ENCODE results near the gene RDH16. TPM values are rescaled to one million over a fixed set of nuclear protein-coding genes. Genes with fewer than 3 reads are reported as not detected.
"Not testable (repeated sequence)": the region's sequence is repeated elsewhere in the genome, so short reads cannot be mapped to it uniquely, and the experiment has no call there.

The RDH16 gene
- polyA plus RNA-seq, 1 experiment = 0.06 TPM

DNA sequence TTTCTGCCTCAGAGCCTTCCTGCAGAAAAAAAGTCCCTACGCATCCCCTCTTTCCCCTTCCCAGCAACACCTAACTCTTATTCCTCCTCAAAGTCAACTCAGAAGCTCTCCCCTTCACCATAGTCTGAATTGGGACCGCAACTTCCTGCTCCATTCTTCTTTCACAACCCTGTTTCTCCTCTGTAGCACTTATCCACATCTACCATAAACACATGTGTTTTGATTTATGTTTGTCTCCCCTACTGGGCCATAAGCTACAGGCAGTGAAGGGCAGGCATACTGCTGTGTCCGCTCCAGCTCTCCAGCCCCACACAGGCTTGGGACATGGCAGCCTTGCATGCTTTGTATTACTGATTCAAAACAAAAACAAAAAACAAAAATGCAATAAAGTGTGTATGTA lies 29.1 kb downstream of the RDH16 start:
- DNase-seq (ENCODE audit: low read depth, low spot score) = no peak
- TF ChIP-seq, protein P1, sequence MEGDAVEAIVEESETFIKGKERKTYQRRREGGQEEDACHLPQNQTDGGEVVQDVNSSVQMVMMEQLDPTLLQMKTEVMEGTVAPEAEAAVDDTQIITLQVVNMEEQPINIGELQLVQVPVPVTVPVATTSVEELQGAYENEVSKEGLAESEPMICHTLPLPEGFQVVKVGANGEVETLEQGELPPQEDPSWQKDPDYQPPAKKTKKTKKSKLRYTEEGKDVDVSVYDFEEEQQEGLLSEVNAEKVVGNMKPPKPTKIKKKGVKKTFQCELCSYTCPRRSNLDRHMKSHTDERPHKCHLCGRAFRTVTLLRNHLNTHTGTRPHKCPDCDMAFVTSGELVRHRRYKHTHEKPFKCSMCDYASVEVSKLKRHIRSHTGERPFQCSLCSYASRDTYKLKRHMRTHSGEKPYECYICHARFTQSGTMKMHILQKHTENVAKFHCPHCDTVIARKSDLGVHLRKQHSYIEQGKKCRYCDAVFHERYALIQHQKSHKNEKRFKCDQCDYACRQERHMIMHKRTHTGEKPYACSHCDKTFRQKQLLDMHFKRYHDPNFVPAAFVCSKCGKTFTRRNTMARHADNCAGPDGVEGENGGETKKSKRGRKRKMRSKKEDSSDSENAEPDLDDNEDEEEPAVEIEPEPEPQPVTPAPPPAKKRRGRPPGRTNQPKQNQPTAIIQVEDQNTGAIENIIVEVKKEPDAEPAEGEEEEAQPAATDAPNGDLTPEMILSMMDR (IDR thresholded peaks at IDR 0.05; ENCODE audit: low read depth, low read length) = no peak
- Histone ChIP-seq H3K27me3 (ENCODE audit: control insufficient read depth, insufficient read depth, low read length) (peaks cover 26% of the 10 kb centered on the region), H3K4me3 (ENCODE audit: low read depth, low read length) (no peak overlapping the region), H3K9me3 (ENCODE audit: control insufficient read depth, insufficient read depth, low read length) (no peaks in the 10 kb centered on the region), H3K27ac (ENCODE audit: low read depth, low read length) (no peak overlapping the region)
- ChIA-PET POLR2A (interaction anchor here (0.7 kb wide), 1 partner anchor 166 kb away, joined by 3 read pairs; no protein-coding TSS in a partner anchor), CTCF (no interaction called here)

GRCh38 chr12:56927281-56927680 lies 30.1 kb downstream of the RDH16 start:
- no peak for DNase-seq (ENCODE audit: low read depth, low spot score)
- Histone ChIP-seq H3K27ac (ENCODE audit: low read depth, low read length) (no peak overlapping the region), H3K27me3 (ENCODE audit: control insufficient read depth, insufficient read depth, low read length) (peaks cover 26% of the 10 kb centered on the region), H3K4me3 (ENCODE audit: low read depth, low read length) (no peak overlapping the region), H3K9me3 (ENCODE audit: control insufficient read depth, insufficient read depth, low read length) (no peaks in the 10 kb centered on the region)
- ChIA-PET POLR2A (no interaction called here), CTCF (no interaction called here)
- TF ChIP-seq, protein P1 (IDR thresholded peaks at IDR 0.05; ENCODE audit: low read depth, low read length) = no peak

- H3K27me3 ChIP-seq (ENCODE audit: control insufficient read depth, insufficient read depth, low read length) = peaks cover 11% of the 10 kb centered on the region
- CTCF ChIA-PET = no interaction called here
- DNase-seq (ENCODE audit: low read depth, low spot score) = no peak
Observed at GRCh38 chr12:56922031-56922430, 35.4 kb downstream of the RDH16 start.

DNA sequence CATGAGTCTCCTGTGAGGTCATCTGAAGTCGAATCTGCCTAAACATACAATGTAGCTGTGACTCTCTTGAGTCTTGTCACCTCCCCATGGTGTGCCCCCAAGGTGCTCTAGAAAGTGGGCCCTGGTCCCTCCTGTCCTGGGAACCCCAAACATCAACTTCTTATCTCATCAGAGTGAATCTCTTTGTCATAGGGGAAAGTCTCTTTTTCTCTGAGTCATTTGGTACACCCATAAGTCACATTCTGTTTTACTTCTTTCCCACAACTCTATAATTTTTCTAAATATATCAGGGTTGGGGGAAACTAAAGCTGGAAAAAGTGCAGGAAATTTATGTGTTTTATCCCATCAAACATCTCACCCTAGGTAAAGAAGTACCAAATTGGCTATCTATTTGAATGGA lies 36.1 kb downstream of the RDH16 start:
- DNase-seq (ENCODE audit: low read depth, low spot score) = no peak
- CTCF ChIA-PET = no interaction called here
- POLR2A ChIA-PET = no interaction called here
- H3K9me3 ChIP-seq (ENCODE audit: control insufficient read depth, insufficient read depth, low read length) = no peaks in the 10 kb centered on the region
- peaks cover 7% of the 10 kb centered on the region for H3K27me3 ChIP-seq (ENCODE audit: control insufficient read depth, insufficient read depth, low read length)
- H3K27ac ChIP-seq (ENCODE audit: low read depth, low read length) = no peak overlapping the region
- TF ChIP-seq, protein P1 (IDR thresholded peaks at IDR 0.05; ENCODE audit: low read depth, low read length) = no peak
- no peak overlapping the region for H3K4me3 ChIP-seq (ENCODE audit: low read depth, low read length)

More at GRCh38 chr12:56922031-56922430, 35.4 kb downstream of the RDH16 start:
- no peak overlapping the region for H3K27ac ChIP-seq (ENCODE audit: low read depth, low read length)
- TF ChIP-seq, protein P1 (IDR thresholded peaks at IDR 0.05; ENCODE audit: low read depth, low read length) = no peak
- no peak overlapping the region for H3K4me3 ChIP-seq (ENCODE audit: low read depth, low read length)
- H3K9me3 ChIP-seq (ENCODE audit: control insufficient read depth, insufficient read depth, low read length) = no peaks in the 10 kb centered on the region
- POLR2A ChIA-PET = no interaction called here

GRCh38 chr12:56918139-56918538 lies 39.3 kb downstream of the RDH16 start:
- DNase-seq (ENCODE audit: low read depth, low spot score); POLR2A ChIA-PET; CTCF ChIA-PET: not testable (repeated sequence)

DNA sequence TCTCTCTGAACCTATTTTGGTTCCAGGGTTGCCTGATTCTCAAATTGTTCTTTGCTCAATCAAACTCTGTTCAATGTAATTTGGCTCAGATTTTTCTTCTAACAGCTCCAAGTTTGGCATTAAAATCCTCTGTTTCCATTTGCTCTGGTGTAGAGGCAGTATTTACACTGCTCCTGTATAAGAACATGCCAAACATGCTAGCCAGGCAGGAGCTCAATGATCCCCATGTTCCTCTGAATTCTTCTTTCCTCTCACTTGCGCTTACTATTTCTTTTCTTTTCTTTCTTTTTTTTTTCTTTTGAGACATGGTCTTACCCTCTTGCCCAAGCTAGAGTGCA lies 40.4 kb downstream of the RDH16 start:
- ChIA-PET POLR2A (no interaction called here), CTCF (no interaction called here)
- no peak overlapping the region for H3K4me3 ChIP-seq (ENCODE audit: low read depth, low read length)
- H3K9me3 ChIP-seq (ENCODE audit: control insufficient read depth, insufficient read depth, low read length) = no peaks in the 10 kb centered on the region
- DNase-seq (ENCODE audit: low read depth, low spot score) = no peak
- no peak overlapping the region for H3K27ac ChIP-seq (ENCODE audit: low read depth, low read length)
- TF ChIP-seq, protein P1 (IDR thresholded peaks at IDR 0.05; ENCODE audit: low read depth, low read length) = no peak
- H3K27me3 ChIP-seq (ENCODE audit: control insufficient read depth, insufficient read depth, low read length) = peaks cover 4% of the 10 kb centered on the region

More at GRCh38 chr12:56918139-56918538, 39.3 kb downstream of the RDH16 start:
- not testable (repeated sequence) for H3K4me3 ChIP-seq (ENCODE audit: low read depth, low read length); H3K27ac ChIP-seq (ENCODE audit: low read depth, low read length); H3K9me3 ChIP-seq (ENCODE audit: control insufficient read depth, insufficient read depth, low read length); H3K27me3 ChIP-seq (ENCODE audit: control insufficient read depth, insufficient read depth, low read length)

All from AG04450 (cell line).